ENCODE measurements around the gene GLS2.

Gene GLS2

GRCh38 chr12:56477521-56478225 is 10.3 kb downstream of the GLS2 start:
- Histone ChIP-seq H3K4me2 (ENCODE audit: low read depth, low read length, poor library complexity, severe bottlenecking) (no peak overlapping the region), H3F3A (ENCODE audit: low read depth) (no peaks in the 10 kb centered on the region), H2AFZ (ENCODE audit: low read length) (no peak overlapping the region), H3K9me2 (replicated peaks; ENCODE audit: low read depth, low read length) (no peaks in the 10 kb centered on the region), H3K79me2 (ENCODE audit: insufficient read depth, low read length) (no peaks in the 10 kb centered on the region), H4K20me1 (ENCODE audit: insufficient read depth, low read length, poor library complexity, severe bottlenecking) (no peaks in the 10 kb centered on the region), H3K9ac (ENCODE audit: low read depth, low read length, poor library complexity, severe bottlenecking) (no peak overlapping the region), H3K4me1 (ENCODE audit: insufficient read depth, low read length, poor library complexity, severe bottlenecking) (no peaks in the 10 kb centered on the region), H3K4me3 (ENCODE audit: low read length, poor library complexity, severe bottlenecking) (no peak overlapping the region), H3K36me3 (ENCODE audit: insufficient read depth, low read length) (no peaks in the 10 kb centered on the region), H3K9me3 (ENCODE audit: insufficient read depth, low read depth, low read length) (no peaks in the 10 kb centered on the region), H3K27me3 (ENCODE audit: insufficient read depth, low read length, poor library complexity, severe bottlenecking) (no peaks in the 10 kb centered on the region)
- TF ChIP-seq CTCF (conservative IDR thresholded peaks at IDR 0.05; ENCODE audit: low read length) (no peak), EZH2phosphoT487 (IDR thresholded peaks at IDR 0.05; ENCODE audit: borderline replicate concordance) (no peak)

GRCh38 chr12:56476972-56477432 is 11.0 kb downstream of the GLS2 start:
- Histone ChIP-seq H3K36me3 (ENCODE audit: insufficient read depth, low read length) (no peaks in the 10 kb centered on the region), H3F3A (ENCODE audit: low read depth) (no peaks in the 10 kb centered on the region), H3K9me3 (ENCODE audit: insufficient read depth, low read depth, low read length) (no peaks in the 10 kb centered on the region), H4K20me1 (ENCODE audit: insufficient read depth, low read length, poor library complexity, severe bottlenecking) (no peaks in the 10 kb centered on the region), H3K4me1 (ENCODE audit: insufficient read depth, low read length, poor library complexity, severe bottlenecking) (no peaks in the 10 kb centered on the region), H3K4me2 (ENCODE audit: low read depth, low read length, poor library complexity, severe bottlenecking) (no peak overlapping the region), H3K4me3 (ENCODE audit: low read length, poor library complexity, severe bottlenecking) (no peak overlapping the region), H3K79me2 (ENCODE audit: insufficient read depth, low read length) (peaks cover 3% of the 10 kb centered on the region; the same call in 1 of the 2 replicates), H3K27me3 (ENCODE audit: insufficient read depth, low read length, poor library complexity, severe bottlenecking) (no peaks in the 10 kb centered on the region), H3K9me2 (replicated peaks; ENCODE audit: low read depth, low read length) (no peaks in the 10 kb centered on the region), H2AFZ (ENCODE audit: low read length) (no peak overlapping the region), H3K9ac (ENCODE audit: low read depth, low read length, poor library complexity, severe bottlenecking) (no peak overlapping the region)
- no peak for TF ChIP-seq EZH2phosphoT487 (IDR thresholded peaks at IDR 0.05; ENCODE audit: borderline replicate concordance)

GRCh38 chr12:56476143-56476542 is 11.8 kb downstream of the GLS2 start:
- Histone ChIP-seq H3K36me3 (ENCODE audit: insufficient read depth, low read length) (no peaks in the 10 kb centered on the region), H3K79me2 (ENCODE audit: insufficient read depth, low read length) (peaks cover 11% of the 10 kb centered on the region; the same call in 1 of the 2 replicates), H3K27me3 (ENCODE audit: insufficient read depth, low read length, poor library complexity, severe bottlenecking) (no peaks in the 10 kb centered on the region), H3F3A (ENCODE audit: low read depth) (no peaks in the 10 kb centered on the region), H4K20me1 (ENCODE audit: insufficient read depth, low read length, poor library complexity, severe bottlenecking) (no peaks in the 10 kb centered on the region), H2AFZ (ENCODE audit: low read length) (no peak overlapping the region), H3K4me3 (ENCODE audit: low read length, poor library complexity, severe bottlenecking) (no peak overlapping the region), H3K9me2 (replicated peaks; ENCODE audit: low read depth, low read length) (no peaks in the 10 kb centered on the region), H3K9me3 (ENCODE audit: insufficient read depth, low read depth, low read length) (no peaks in the 10 kb centered on the region), H3K4me2 (ENCODE audit: low read depth, low read length, poor library complexity, severe bottlenecking) (no peak overlapping the region), H3K9ac (ENCODE audit: low read depth, low read length, poor library complexity, severe bottlenecking) (no peak overlapping the region), H3K4me1 (ENCODE audit: insufficient read depth, low read length, poor library complexity, severe bottlenecking) (peaks cover 6% of the 10 kb centered on the region)
- TF ChIP-seq CTCF (conservative IDR thresholded peaks at IDR 0.05; ENCODE audit: low read length): no peak
- no peak for TF ChIP-seq EZH2phosphoT487 (IDR thresholded peaks at IDR 0.05; ENCODE audit: borderline replicate concordance)

GRCh38 chr12:56474389-56474788 is 13.6 kb downstream of the GLS2 start:
- Histone ChIP-seq H3K4me2 (ENCODE audit: low read depth, low read length, poor library complexity, severe bottlenecking) (no peak overlapping the region), H3K9me3 (ENCODE audit: insufficient read depth, low read depth, low read length) (no peaks in the 10 kb centered on the region), H3K36me3 (ENCODE audit: insufficient read depth, low read length) (no peaks in the 10 kb centered on the region), H4K20me1 (ENCODE audit: insufficient read depth, low read length, poor library complexity, severe bottlenecking) (no peaks in the 10 kb centered on the region), H3K27me3 (ENCODE audit: insufficient read depth, low read length, poor library complexity, severe bottlenecking) (no peaks in the 10 kb centered on the region), H2AFZ (ENCODE audit: low read length) (no peak overlapping the region), H3K4me3 (ENCODE audit: low read length, poor library complexity, severe bottlenecking) (no peak overlapping the region), H3K79me2 (ENCODE audit: insufficient read depth, low read length) (peaks cover 29% of the 10 kb centered on the region), H3K4me1 (ENCODE audit: insufficient read depth, low read length, poor library complexity, severe bottlenecking) (peaks cover 23% of the 10 kb centered on the region), H3K9ac (ENCODE audit: low read depth, low read length, poor library complexity, severe bottlenecking) (no peak overlapping the region), H3K9me2 (replicated peaks; ENCODE audit: low read depth, low read length) (no peaks in the 10 kb centered on the region), H3F3A (ENCODE audit: low read depth) (no peaks in the 10 kb centered on the region)
- no peak for TF ChIP-seq EZH2phosphoT487 (IDR thresholded peaks at IDR 0.05; ENCODE audit: borderline replicate concordance)
- TF ChIP-seq CTCF (conservative IDR thresholded peaks at IDR 0.05; ENCODE audit: low read length): no peak

Data from Loucy (cell line).